Gastrocnemius medialis (tissue), 4 donors: ENCODE results near the gene USB1.

Experiments used
- CTCF ChIP-seq, 5 experiments: fragments of 450-650 bp in 3 of 5; fragments of 200-600 bp in 2 of 5; sonication (generic) in 2 of 5; IDR thresholded peaks in 4 of 5; conservative IDR thresholded peaks in 1 of 5; 1 replicate in 4 of 5; 2 replicates in 1 of 5; pipeline ENCODE4 v1.5.1; 2016 to 2019; ENCODE audit warnings: antibody characterized with exemption in 5 of 5, mild to moderate bottlenecking in 3 of 5, moderate library complexity in 3 of 5
- POLR2A ChIP-seq, 2 donors: fragments of 450-650 bp; IDR thresholded peaks; one replicate each; pipeline ENCODE4 v1.6.1; 2017; ENCODE audit warnings: antibody characterized with exemption in 2 of 2, mild to moderate bottlenecking in 2 of 2, moderate library complexity in 2 of 2

- TF ChIP-seq POLR2A (IDR thresholded peaks at IDR 0.05) (no peak), CTCF (IDR thresholded peaks at IDR 0.05 in 4 of 5, conservative IDR thresholded peaks at IDR 0.05 in 1 of 5) (no peak)
Observed at GRCh38 chr16:57997528-57998265, 3.5 kb upstream of the USB1 start.
